Measurements from ENCODE around the gene USP27X. TPM values are rescaled to one million over a fixed set of nuclear protein-coding genes. Genes with fewer than 3 reads are reported as not detected.

USP27X gene
- total RNA-seq, 1 experiment from 2014 or later: 2.9 TPM

- H3K27ac ChIP-seq: no peak overlapping the region
- H3K27me3 ChIP-seq: no peaks in the 10 kb centered on the region
- no peaks in the 10 kb centered on the region for H3K9me3 ChIP-seq (replicated peaks)
- H3K36me3 ChIP-seq: no peaks in the 10 kb centered on the region
- DNase-seq: no peak
- H3K4me3 ChIP-seq: no peak overlapping the region
- no peaks in the 10 kb centered on the region for H3K4me1 ChIP-seq
Measured at GRCh38 chrX:49868739-49869138, 10.5 kb upstream of the USP27X start.

GRCh38 chrX:49876750-49877149 is 2.5 kb upstream of the USP27X start:
- H3K9me3 ChIP-seq (replicated peaks): no peaks in the 10 kb centered on the region
- H3K36me3 ChIP-seq: no peaks in the 10 kb centered on the region
- peak in 1 of 2 experiments; percentile 20 for DNase-seq
- no peak overlapping the region for H3K27ac ChIP-seq
- no peaks in the 10 kb centered on the region for H3K4me1 ChIP-seq
- no peaks in the 10 kb centered on the region for H3K27me3 ChIP-seq
- H3K4me3 ChIP-seq: no peak overlapping the region

- no peak for DNase-seq
- H3K27ac ChIP-seq: no peak overlapping the region
- no peaks in the 10 kb centered on the region for H3K4me1 ChIP-seq
- no peaks in the 10 kb centered on the region for H3K36me3 ChIP-seq
- no peaks in the 10 kb centered on the region for H3K9me3 ChIP-seq (replicated peaks)
- no peak overlapping the region for H3K4me3 ChIP-seq
- no peaks in the 10 kb centered on the region for H3K27me3 ChIP-seq
Measured at GRCh38 chrX:49877397-49878101, 1.7 kb upstream of the USP27X start.

GRCh38 chrX:49878128-49878833 is 1.0 kb upstream of the USP27X start:
- Histone ChIP-seq H3K4me1 (no peaks in the 10 kb centered on the region), H3K4me3 (peak overlapping the region; percentile 67), H3K36me3 (no peaks in the 10 kb centered on the region), H3K27me3 (no peaks in the 10 kb centered on the region), H3K27ac (peak overlapping the region; percentile 23), H3K9me3 (replicated peaks) (no peaks in the 10 kb centered on the region)
- peak in 1 of 2 experiments; percentile 1 for DNase-seq

GRCh38 chrX:49879656-49880277 is 483 bp downstream of the USP27X start:
- Histone ChIP-seq H3K4me1 (no peaks in the 10 kb centered on the region), H3K9me3 (replicated peaks) (no peaks in the 10 kb centered on the region), H3K36me3 (no peaks in the 10 kb centered on the region), H3K4me3 (peak overlapping the region; percentile 67), H3K27ac (peak overlapping the region; percentile 23), H3K27me3 (no peaks in the 10 kb centered on the region)
- DNase-seq: peak; percentile 2 to 9

- Histone ChIP-seq H3K4me3 (no peak overlapping the region), H3K27me3 (no peaks in the 10 kb centered on the region), H3K36me3 (no peaks in the 10 kb centered on the region), H3K9me3 (replicated peaks) (no peaks in the 10 kb centered on the region), H3K27ac (no peak overlapping the region), H3K4me1 (no peaks in the 10 kb centered on the region)
- DNase-seq: no peak
Measured at GRCh38 chrX:49880668-49881067, 1.4 kb downstream of the USP27X start.

DNA sequence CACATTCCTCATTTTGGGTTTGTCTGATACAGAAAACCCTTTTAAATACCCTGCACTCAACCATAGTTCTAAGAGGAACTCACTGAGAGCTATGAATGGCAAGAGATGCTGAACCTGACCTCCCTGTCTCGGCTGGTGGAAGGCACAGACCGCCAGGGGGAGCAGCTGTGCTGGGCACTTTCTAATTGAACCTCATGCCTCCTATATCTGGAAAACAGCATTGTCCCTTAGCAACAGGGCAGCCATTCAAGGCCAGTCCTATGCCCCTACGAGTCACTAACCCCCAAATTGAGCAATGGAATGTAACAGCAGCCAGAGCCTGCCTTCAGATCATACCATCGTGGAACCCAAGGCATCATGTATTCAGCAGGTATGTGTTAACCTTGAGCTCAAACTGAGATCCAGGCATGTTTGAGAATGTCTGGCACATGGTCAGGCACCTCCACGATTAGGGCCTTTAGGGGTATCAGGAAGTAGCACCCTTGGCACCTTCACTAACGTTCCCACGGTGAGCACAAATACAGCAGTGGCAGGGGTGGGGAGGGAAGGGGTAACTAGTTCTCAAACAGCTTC is 5.1 kb downstream of the USP27X start:
- Histone ChIP-seq H3K4me1 (no peaks in the 10 kb centered on the region), H3K27me3 (no peaks in the 10 kb centered on the region), H3K4me3 (no peak overlapping the region), H3K27ac (no peak overlapping the region), H3K9me3 (replicated peaks) (no peaks in the 10 kb centered on the region), H3K36me3 (no peaks in the 10 kb centered on the region)
- DNase-seq: peak; percentile 36 to 69

- Histone ChIP-seq H3K36me3 (no peaks in the 10 kb centered on the region), H3K27ac (no peak overlapping the region), H3K27me3 (no peaks in the 10 kb centered on the region), H3K4me3 (no peak overlapping the region), H3K4me1 (no peaks in the 10 kb centered on the region), H3K9me3 (replicated peaks) (no peaks in the 10 kb centered on the region)
- DNase-seq: no peak
Measured at GRCh38 chrX:49892542-49892941, 13.3 kb downstream of the USP27X start.

GRCh38 chrX:49896951-49897350 is 17.7 kb downstream of the USP27X start:
- no peak overlapping the region for H3K27ac ChIP-seq
- H3K9me3 ChIP-seq (replicated peaks): no peaks in the 10 kb centered on the region
- no peaks in the 10 kb centered on the region for H3K27me3 ChIP-seq
- H3K4me3 ChIP-seq: no peak overlapping the region
- H3K4me1 ChIP-seq: no peaks in the 10 kb centered on the region
- no peaks in the 10 kb centered on the region for H3K36me3 ChIP-seq
- no peak for DNase-seq

- Histone ChIP-seq H3K4me3 (no peak overlapping the region), H3K4me1 (no peaks in the 10 kb centered on the region), H3K36me3 (no peaks in the 10 kb centered on the region), H3K9me3 (replicated peaks) (no peaks in the 10 kb centered on the region), H3K27me3 (no peaks in the 10 kb centered on the region), H3K27ac (no peak overlapping the region)
- no peak for DNase-seq
Measured at GRCh38 chrX:49901048-49901447, 21.8 kb downstream of the USP27X start.

DNA sequence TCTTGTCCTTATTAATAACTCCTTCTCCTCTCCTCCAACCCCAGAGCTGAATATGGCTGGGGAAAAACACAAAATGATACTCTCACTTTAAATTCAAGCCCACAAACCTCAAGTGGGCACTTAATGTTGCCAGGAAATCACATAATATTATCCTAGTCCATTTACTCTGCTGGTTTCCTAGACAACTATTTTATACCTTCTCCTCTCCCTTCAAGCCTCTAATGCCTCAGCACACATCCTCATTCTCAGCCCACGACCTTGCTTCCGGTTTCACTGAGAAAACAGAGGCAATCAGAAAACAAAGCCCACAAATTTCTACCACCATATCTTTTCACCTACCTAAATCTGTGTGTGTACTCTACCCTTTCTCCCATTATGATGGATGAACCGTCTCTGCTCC is 31.1 kb downstream of the USP27X start:
- no peaks in the 10 kb centered on the region for H3K4me1 ChIP-seq
- no peak overlapping the region for H3K27ac ChIP-seq
- no peaks in the 10 kb centered on the region for H3K27me3 ChIP-seq
- no peaks in the 10 kb centered on the region for H3K36me3 ChIP-seq
- H3K9me3 ChIP-seq (replicated peaks): no peaks in the 10 kb centered on the region
- H3K4me3 ChIP-seq: no peak overlapping the region
- DNase-seq: no peak

- Histone ChIP-seq H3K4me1 (no peaks in the 10 kb centered on the region), H3K27ac (no peak overlapping the region), H3K9me3 (replicated peaks) (no peaks in the 10 kb centered on the region), H3K4me3 (no peak overlapping the region), H3K27me3 (no peaks in the 10 kb centered on the region), H3K36me3 (no peaks in the 10 kb centered on the region)
- DNase-seq: no peak
Measured at GRCh38 chrX:49912086-49912485, 32.8 kb downstream of the USP27X start.

- Histone ChIP-seq H3K36me3 (no peaks in the 10 kb centered on the region), H3K27ac (no peak overlapping the region), H3K4me3 (no peak overlapping the region), H3K4me1 (no peaks in the 10 kb centered on the region), H3K9me3 (replicated peaks) (no peaks in the 10 kb centered on the region), H3K27me3 (no peaks in the 10 kb centered on the region)
- no peak for DNase-seq
Measured at GRCh38 chrX:49912861-49913260, 33.6 kb downstream of the USP27X start.

GRCh38 chrX:49915361-49916222 is 36.3 kb downstream of the USP27X start:
- no peak overlapping the region for H3K4me3 ChIP-seq
- no peaks in the 10 kb centered on the region for H3K9me3 ChIP-seq (replicated peaks)
- peak; percentile 30 to 66 for DNase-seq

More at GRCh38 chrX:49915361-49916222, 36.3 kb downstream of the USP27X start:
- Histone ChIP-seq H3K27me3 (no peaks in the 10 kb centered on the region), H3K4me1 (no peaks in the 10 kb centered on the region), H3K27ac (no peak overlapping the region), H3K36me3 (no peaks in the 10 kb centered on the region)

All from SJCRH30 (cell line).